Mucosa of descending colon (tissue), 3 donors: ENCODE measurements around the gene FIGLA. TPM values are rescaled to one million over a fixed set of nuclear protein-coding genes. Genes with fewer than 3 reads are reported as not detected.

Experiments
- ATAC-seq: fragments of 200-7000 bp; cut with Tn5 transposase; one replicate; pipeline ENCODE4 v1.9.1; 2020; ENCODE audit warnings: mild to moderate bottlenecking, moderate library complexity
- DNase-seq, 3 donors: peaks; one replicate each; pipeline ENCODE4 v3.0.0-alpha.2; 2020
- H3K36me3 ChIP-seq: fragments of 200-600 bp; one replicate; pipeline ENCODE4 v1.8.0; 2021; ENCODE audit warnings: low read depth, mild to moderate bottlenecking
- H3K4me1 ChIP-seq: fragments of 200-600 bp; one replicate; pipeline ENCODE4 v1.8.0; 2021; ENCODE audit warnings: low read depth, mild to moderate bottlenecking
- H3K4me3 ChIP-seq: fragments of 200-600 bp; one replicate; pipeline ENCODE4 v1.8.0; 2021; ENCODE audit warnings: mild to moderate bottlenecking
- H3K9me3 ChIP-seq: fragments of 200-600 bp; one replicate; pipeline ENCODE4 v1.8.0; 2021; ENCODE audit warnings: mild to moderate bottlenecking
- intact Hi-C, 2 donors: fragments of 100-400 bp; cut with DNase I in 1 of 2; cut with micrococcal nuclease in 1 of 2; formaldehyde crosslinking; loops; one replicate each; pipeline versions ENCODE4 v1.11.0 to v1.11.1; 2022; cut with DNase I, micrococcal nuclease
- total RNA-seq, 3 donors: library from RNA; stranded (reverse); fragmentation: NEBNext Ultra II Directional in 2 of 3; extraction: Animal tissue kit (Norgen Biotek cat#: 25700) in 2 of 3; gene quantifications; one replicate each; pipeline versions ENCODE4 v1.2.1 to v1.2.4, GENCODE V29; 2021 to 2023
- TF ChIP-seq, protein P1 (sequence below): fragments of 200-600 bp; IDR thresholded peaks from one replicate; pipeline ENCODE4 v1.8.0; 2022; ENCODE audit warnings: antibody characterized with exemption, mild to moderate bottlenecking
- donor health status: DM: no; HTN: no; CAD: no; lungs with moderate emphysema.
- donor health status: DM: no; HTN: no; CAD: no.
- donor health status: DM: no; HTN: yes; CAD: no.

Gene FIGLA
- total RNA-seq, 3 donors from 2014 or later: not detected

DNA sequence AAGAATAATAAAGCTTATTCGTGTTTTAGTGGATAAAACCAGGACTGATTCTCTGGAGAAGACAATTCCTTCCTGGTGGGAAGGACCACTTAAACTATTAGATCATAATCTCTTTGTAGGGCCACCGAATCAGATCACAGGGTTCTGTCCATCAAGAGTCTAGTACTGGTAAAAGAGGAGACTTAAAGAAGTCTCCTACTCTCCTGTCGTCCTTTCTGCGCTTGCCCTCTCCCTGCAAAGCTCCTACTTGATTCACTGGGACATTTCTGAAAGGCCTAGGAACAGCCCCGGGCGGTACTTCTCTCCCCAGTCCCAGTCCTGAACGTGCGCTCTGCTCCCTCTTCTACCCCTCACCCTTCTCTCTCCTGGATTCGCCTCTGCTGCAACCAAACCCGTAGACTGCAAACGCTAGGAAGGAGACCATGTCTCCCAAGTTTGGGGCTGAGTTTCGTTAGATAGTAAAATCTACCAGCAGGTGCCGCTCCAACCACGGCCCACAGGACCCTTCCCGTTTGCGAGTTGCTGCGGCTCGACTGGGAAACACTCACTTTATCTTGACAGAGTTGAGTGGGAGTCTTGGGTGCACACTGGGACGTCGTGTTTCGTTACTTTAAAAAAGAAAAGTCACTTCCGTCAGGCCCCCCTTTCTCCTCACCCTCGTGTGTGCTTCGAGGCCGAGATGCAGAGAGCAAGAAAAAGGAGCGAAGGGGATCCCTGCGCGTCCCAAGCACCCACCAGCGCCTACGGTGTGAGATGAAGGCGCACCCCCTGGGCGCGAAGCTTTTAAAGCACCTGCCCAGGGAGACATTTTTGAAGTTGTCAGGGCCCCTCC, 923 bp downstream of the FIGLA start:
- Histone ChIP-seq H3K4me3 (no peak overlapping the region), H3K4me1 (no peaks in the 10 kb centered on the region), H3K36me3 (no peaks in the 10 kb centered on the region), H3K9me3 (no peaks in the 10 kb centered on the region)
- intact Hi-C loops: no loop called here
- TF ChIP-seq, protein P1, sequence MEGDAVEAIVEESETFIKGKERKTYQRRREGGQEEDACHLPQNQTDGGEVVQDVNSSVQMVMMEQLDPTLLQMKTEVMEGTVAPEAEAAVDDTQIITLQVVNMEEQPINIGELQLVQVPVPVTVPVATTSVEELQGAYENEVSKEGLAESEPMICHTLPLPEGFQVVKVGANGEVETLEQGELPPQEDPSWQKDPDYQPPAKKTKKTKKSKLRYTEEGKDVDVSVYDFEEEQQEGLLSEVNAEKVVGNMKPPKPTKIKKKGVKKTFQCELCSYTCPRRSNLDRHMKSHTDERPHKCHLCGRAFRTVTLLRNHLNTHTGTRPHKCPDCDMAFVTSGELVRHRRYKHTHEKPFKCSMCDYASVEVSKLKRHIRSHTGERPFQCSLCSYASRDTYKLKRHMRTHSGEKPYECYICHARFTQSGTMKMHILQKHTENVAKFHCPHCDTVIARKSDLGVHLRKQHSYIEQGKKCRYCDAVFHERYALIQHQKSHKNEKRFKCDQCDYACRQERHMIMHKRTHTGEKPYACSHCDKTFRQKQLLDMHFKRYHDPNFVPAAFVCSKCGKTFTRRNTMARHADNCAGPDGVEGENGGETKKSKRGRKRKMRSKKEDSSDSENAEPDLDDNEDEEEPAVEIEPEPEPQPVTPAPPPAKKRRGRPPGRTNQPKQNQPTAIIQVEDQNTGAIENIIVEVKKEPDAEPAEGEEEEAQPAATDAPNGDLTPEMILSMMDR: no peak
- peak; percentile 34 for ATAC-seq
- peak in 2 of 3 donors; percentile 48 to 62 for DNase-seq

- Histone ChIP-seq H3K36me3 (no peaks in the 10 kb centered on the region), H3K4me3 (no peak overlapping the region), H3K9me3 (no peaks in the 10 kb centered on the region), H3K4me1 (no peaks in the 10 kb centered on the region)
- TF ChIP-seq, protein P1: no peak
- DNase-seq (peak in 1 of 3 donors; percentile 29), ATAC-seq (no peak)
- intact Hi-C loops: no loop called here
Observed at GRCh38 chr2:70785137-70785911, 5.1 kb downstream of the FIGLA start.

GRCh38 chr2:70784320-70784719, 6.1 kb downstream of the FIGLA start:
- H3K4me3 ChIP-seq: no peak overlapping the region
- ATAC-seq: no peak

DNA sequence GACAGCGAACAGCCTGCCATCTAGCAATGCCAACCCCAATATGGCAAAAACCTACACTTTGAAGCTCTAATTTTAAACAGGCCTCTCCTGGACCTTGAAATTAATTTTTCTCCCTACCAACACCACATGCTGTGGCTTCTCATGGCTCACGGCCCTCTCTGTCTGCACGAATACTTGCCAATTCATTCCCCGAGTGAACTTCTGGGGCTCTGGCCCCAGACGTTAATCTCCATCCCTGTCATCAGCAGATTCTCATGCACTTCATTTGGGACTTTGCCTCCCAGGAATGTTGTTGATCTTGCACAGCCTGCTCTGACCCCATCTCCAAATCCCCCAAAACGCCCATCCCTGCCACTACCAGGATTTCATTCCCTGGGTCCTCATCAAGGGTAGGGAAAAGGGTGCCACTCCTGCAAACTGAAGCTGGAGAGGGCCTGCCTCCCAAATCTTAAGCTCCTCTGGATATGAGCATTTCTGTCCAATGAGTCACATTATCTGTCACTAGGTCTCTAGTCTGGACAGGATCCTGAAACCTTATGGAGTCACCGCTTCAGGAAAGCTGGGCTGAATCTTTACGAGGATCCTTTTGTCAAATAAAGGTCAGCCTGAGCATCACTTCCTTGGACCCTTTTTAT, 10.4 kb downstream of the FIGLA start:
- Histone ChIP-seq H3K9me3 (no peaks in the 10 kb centered on the region), H3K4me3 (no peak overlapping the region), H3K36me3 (no peaks in the 10 kb centered on the region), H3K4me1 (no peaks in the 10 kb centered on the region)
- intact Hi-C loops: no loop called here
- ATAC-seq: no peak
- no peak for DNase-seq
- TF ChIP-seq, protein P1: no peak

More at GRCh38 chr2:70784320-70784719, 6.1 kb downstream of the FIGLA start:
- no peak for DNase-seq
- intact Hi-C loops: no loop called here
- Histone ChIP-seq H3K4me1 (no peaks in the 10 kb centered on the region), H3K9me3 (no peaks in the 10 kb centered on the region), H3K36me3 (no peaks in the 10 kb centered on the region)
- TF ChIP-seq, protein P1: no peak

- Histone ChIP-seq H3K4me1 (no peaks in the 10 kb centered on the region), H3K4me3 (no peak overlapping the region), H3K9me3 (no peaks in the 10 kb centered on the region), H3K36me3 (no peaks in the 10 kb centered on the region)
- TF ChIP-seq, protein P1: no peak
- intact Hi-C loops: no loop called here
- no peak for ATAC-seq
- DNase-seq: no peak
Observed at GRCh38 chr2:70779491-70779890, 11.0 kb downstream of the FIGLA start.
